ENCODE results near the gene ZNF280A. TPM values are rescaled to one million over a fixed set of nuclear protein-coding genes. Genes with fewer than 3 reads are reported as not detected.

ZNF280A gene
- total RNA-seq, 1 experiment from 2014 or later, result 0.10 TPM

- intact Hi-C loops (cut with micrococcal nuclease; ENCODE audit: unreplicated experiment) (no loop called here), in situ Hi-C loops (cut with HindIII; ENCODE audit: low pct_unique_long_range_greater_than_20kb, low sequenced_read_pairs) (no loop called here)
- no TSS peak for BruUV-seq (replicated peaks)
- H3K9me3 ChIP-seq (ENCODE audit: control insufficient read depth, insufficient read depth, low read depth, low read length), result no peaks in the 10 kb centered on the region
- peak overlapping the region; percentile 84 for H3K27ac ChIP-seq (ENCODE audit: low read length)
- POLR2A ChIA-PET, result no interaction called here
- CTCF ChIA-PET, result no interaction called here
- peak; percentile 64 for ATAC-seq
- no peak for DNase-seq (ENCODE audit: low read depth, low spot score)
- TF ChIP-seq SIN3A (IDR thresholded peaks at IDR 0.05; ENCODE audit: borderline replicate concordance, insufficient read depth, low read depth, low read length), result no peak
- TF ChIP-seq, protein P1, sequence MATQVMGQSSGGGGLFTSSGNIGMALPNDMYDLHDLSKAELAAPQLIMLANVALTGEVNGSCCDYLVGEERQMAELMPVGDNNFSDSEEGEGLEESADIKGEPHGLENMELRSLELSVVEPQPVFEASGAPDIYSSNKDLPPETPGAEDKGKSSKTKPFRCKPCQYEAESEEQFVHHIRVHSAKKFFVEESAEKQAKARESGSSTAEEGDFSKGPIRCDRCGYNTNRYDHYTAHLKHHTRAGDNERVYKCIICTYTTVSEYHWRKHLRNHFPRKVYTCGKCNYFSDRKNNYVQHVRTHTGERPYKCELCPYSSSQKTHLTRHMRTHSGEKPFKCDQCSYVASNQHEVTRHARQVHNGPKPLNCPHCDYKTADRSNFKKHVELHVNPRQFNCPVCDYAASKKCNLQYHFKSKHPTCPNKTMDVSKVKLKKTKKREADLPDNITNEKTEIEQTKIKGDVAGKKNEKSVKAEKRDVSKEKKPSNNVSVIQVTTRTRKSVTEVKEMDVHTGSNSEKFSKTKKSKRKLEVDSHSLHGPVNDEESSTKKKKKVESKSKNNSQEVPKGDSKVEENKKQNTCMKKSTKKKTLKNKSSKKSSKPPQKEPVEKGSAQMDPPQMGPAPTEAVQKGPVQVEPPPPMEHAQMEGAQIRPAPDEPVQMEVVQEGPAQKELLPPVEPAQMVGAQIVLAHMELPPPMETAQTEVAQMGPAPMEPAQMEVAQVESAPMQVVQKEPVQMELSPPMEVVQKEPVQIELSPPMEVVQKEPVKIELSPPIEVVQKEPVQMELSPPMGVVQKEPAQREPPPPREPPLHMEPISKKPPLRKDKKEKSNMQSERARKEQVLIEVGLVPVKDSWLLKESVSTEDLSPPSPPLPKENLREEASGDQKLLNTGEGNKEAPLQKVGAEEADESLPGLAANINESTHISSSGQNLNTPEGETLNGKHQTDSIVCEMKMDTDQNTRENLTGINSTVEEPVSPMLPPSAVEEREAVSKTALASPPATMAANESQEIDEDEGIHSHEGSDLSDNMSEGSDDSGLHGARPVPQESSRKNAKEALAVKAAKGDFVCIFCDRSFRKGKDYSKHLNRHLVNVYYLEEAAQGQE (IDR thresholded peaks at IDR 0.05; ENCODE audit: insufficient read depth in 1 of 2, low read depth in 2 of 2, low read length in 1 of 2), result no peak
- TF ChIP-seq TCF7L2 (IDR thresholded peaks at IDR 0.05; ENCODE audit: low read depth, low read length), result no peak
- TF ChIP-seq, protein P2, sequence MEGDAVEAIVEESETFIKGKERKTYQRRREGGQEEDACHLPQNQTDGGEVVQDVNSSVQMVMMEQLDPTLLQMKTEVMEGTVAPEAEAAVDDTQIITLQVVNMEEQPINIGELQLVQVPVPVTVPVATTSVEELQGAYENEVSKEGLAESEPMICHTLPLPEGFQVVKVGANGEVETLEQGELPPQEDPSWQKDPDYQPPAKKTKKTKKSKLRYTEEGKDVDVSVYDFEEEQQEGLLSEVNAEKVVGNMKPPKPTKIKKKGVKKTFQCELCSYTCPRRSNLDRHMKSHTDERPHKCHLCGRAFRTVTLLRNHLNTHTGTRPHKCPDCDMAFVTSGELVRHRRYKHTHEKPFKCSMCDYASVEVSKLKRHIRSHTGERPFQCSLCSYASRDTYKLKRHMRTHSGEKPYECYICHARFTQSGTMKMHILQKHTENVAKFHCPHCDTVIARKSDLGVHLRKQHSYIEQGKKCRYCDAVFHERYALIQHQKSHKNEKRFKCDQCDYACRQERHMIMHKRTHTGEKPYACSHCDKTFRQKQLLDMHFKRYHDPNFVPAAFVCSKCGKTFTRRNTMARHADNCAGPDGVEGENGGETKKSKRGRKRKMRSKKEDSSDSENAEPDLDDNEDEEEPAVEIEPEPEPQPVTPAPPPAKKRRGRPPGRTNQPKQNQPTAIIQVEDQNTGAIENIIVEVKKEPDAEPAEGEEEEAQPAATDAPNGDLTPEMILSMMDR (IDR thresholded peaks at IDR 0.05), result no peak
- no peak for TF ChIP-seq POLR2AphosphoS5 (IDR thresholded peaks at IDR 0.05; ENCODE audit: low read depth, low read length)
- H3K36me3 ChIP-seq (ENCODE audit: control insufficient read depth, insufficient read depth, low read length), result no peaks in the 10 kb centered on the region; the same call in 1 of the 2 replicates
- H3K27me3 ChIP-seq (ENCODE audit: control insufficient read depth, insufficient read depth, low read length), result no peaks in the 10 kb centered on the region
- H3K4me3 ChIP-seq (ENCODE audit: low read depth in 2 of 2, low read length in 2 of 2), result peak overlapping the region; percentile 61 to 63
- peaks cover 10% of the 10 kb centered on the region for H3K4me1 ChIP-seq (ENCODE audit: control insufficient read depth, insufficient read depth, low read length)
Observed at GRCh38 chr22:22556995-22557925, 37.2 kb upstream of the ZNF280A start.

- BruUV-seq (replicated peaks), result no TSS peak
- peak overlapping the region; percentile 84 for H3K27ac ChIP-seq (ENCODE audit: low read length)
- ChIA-PET CTCF (no interaction called here), POLR2A (no interaction called here)
- peaks cover 3% of the 10 kb centered on the region; the same call in 1 of the 2 replicates for H3K36me3 ChIP-seq (ENCODE audit: control insufficient read depth, insufficient read depth, low read length)
- H3K27me3 ChIP-seq (ENCODE audit: control insufficient read depth, insufficient read depth, low read length), result no peaks in the 10 kb centered on the region
- H3K9me3 ChIP-seq (ENCODE audit: control insufficient read depth, insufficient read depth, low read depth, low read length), result no peaks in the 10 kb centered on the region
- ATAC-seq (no peak), DNase-seq (ENCODE audit: low read depth, low spot score) (no peak)
- H3K4me1 ChIP-seq (ENCODE audit: control insufficient read depth, insufficient read depth, low read length), result peaks cover 10% of the 10 kb centered on the region
- in situ Hi-C loops (cut with HindIII; ENCODE audit: low pct_unique_long_range_greater_than_20kb, low sequenced_read_pairs), result no loop called here
- TF ChIP-seq, protein P2 (IDR thresholded peaks at IDR 0.05), result no peak
- TF ChIP-seq TCF7L2 (IDR thresholded peaks at IDR 0.05; ENCODE audit: low read depth, low read length) (no peak), SIN3A (IDR thresholded peaks at IDR 0.05; ENCODE audit: borderline replicate concordance, insufficient read depth, low read depth, low read length) (no peak), POLR2AphosphoS5 (IDR thresholded peaks at IDR 0.05; ENCODE audit: low read depth, low read length) (no peak)
- TF ChIP-seq, protein P1 (IDR thresholded peaks at IDR 0.05; ENCODE audit: insufficient read depth in 1 of 2, low read depth in 2 of 2, low read length in 1 of 2), result no peak
- intact Hi-C loops (cut with micrococcal nuclease; ENCODE audit: unreplicated experiment), result no loop called here
- peak overlapping the region; percentile 61 to 63 for H3K4me3 ChIP-seq (ENCODE audit: low read depth in 2 of 2, low read length in 2 of 2)
Observed at GRCh38 chr22:22556578-22556977, 36.5 kb upstream of the ZNF280A start.

All from Panc1 (cell line).